HPDE6-E6E7 (cell line): ENCODE results near the gene BCR.

Experiments
- DNase-seq: peaks from one replicate; pipeline ENCODE4 v3.0.0; 2011; ENCODE audit warnings: missing footprints; ENCODE audit errors: extremely low spot score

Gene BCR

GRCh38 chr22:23217171-23218052 is 37.1 kb downstream of the BCR start:
- no peak for DNase-seq

- DNase-seq: no peak
These were observed 38.0 kb downstream of the BCR start for GRCh38 chr22:23218053-23218866.

DNA sequence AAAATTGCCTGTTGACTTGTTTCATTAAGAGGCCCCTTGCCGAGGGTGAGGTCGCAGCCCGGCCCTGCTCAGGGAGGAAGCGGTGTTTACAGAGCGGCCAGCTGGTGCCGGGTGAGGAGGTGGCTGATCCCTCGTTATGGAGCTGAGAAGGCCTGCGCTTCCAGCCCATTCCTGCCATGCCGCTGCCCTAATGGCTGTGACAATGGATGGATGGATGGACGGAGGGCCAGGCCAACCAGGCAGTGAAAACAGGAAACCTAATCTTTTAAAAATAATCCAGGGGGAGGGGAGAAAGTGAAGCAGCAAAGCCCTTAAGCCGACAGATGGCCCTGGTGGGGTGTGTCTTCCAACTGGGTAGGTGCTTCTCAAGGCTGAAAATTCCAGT is 38.5 kb downstream of the BCR start:
- DNase-seq: no peak

DNA sequence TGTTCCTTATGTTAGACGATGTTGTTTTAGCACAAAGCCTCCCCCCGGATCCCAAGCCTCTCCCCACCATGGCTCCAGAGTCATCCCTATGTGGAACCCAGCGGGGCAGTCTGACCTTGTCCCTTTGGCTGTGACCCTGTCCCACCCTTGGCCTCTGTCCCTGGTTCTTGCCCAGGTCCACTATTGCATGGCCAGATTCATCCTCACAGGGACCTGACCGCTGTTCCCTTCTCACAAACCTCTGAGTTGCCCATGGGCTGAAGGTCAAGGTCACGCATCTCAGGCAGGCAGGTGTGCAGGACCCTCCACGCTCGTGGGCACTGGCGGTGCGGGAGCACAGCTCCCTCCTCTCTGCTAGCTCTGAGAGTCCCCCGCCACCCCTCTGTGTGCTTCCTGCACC is 39.0 kb downstream of the BCR start:
- no peak for DNase-seq

GRCh38 chr22:23219822-23220484 is 39.6 kb downstream of the BCR start:
- peak; percentile 58 for DNase-seq

DNA sequence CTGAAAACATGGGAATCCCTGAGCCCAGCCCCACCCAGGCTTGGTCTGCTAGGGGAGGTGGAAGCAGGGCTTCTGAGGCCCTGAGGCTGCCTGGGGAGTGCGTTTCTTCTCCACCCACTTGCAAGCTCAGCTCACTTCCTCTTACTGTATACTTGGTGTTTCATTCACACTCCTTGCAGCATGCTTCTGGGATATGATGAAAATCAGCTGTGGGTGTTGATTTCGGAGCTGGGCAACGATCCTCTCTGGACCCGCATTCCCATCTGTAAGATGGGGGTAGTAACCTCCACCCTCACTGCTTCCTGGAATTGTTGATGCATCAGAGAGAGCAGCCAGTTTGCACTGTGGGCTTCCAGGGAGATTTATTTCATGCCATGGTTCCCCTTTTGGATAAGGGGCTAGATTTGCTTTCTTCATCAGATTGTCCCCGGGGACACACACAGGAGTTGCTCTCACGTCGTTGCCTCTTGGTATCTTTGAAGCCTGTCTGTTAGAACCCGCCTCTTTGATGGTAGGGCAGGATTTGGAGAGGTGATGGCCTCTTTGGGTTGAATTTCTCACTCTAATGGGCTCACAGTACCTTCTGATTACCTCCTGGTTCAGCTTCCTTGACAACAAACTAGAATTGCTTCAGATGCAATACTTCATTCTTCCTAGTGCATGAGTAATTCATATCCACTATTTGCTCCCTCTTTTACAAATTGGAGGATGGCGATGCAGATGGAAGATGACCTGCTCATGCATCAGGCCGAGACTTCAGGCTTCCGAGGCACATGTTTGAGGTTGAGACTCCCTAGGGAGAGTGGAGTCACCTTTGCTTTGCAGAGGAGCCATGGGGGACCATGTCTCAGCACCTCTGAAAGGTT is 40.4 kb downstream of the BCR start:
- peak; percentile 46 for DNase-seq

- no peak for DNase-seq
These were observed 41.1 kb downstream of the BCR start for GRCh38 chr22:23221351-23221804.

DNA sequence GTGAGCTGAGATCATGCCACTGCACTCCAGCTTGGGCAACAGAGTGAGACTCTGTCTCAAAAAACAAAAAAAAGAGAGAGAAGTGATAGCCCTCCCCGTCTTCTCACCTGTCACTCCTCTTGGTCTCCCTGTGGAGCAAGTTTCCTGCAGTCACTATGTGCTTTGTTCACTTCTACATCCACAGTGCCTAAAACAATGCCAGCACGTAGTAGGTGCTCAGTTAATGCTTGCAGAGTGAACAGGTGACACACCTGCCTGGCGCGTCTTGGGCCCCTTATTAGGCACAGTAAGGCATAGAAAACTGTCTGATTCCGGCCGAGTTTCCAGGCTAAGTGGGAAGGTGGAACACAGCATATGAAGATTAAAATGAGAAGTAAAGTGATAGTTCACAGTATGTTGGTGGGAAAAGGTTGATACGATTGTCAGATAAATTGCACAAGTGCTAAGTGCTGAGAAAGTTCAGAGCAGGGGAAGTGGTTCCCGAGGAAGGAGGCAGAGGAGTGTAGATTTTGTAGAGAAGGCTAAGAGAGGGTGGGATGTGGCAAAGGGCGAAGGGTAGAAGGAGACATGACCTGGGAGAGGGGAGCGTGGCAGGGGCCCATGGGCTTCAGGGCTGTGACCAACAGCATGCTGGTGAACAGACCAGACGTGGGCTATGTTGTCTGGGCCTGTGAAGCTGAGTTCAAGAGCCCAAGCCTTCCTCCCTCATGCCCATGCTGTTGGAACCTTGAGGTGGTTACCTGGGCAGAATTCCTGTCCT is 41.9 kb downstream of the BCR start:
- no peak for DNase-seq

DNA sequence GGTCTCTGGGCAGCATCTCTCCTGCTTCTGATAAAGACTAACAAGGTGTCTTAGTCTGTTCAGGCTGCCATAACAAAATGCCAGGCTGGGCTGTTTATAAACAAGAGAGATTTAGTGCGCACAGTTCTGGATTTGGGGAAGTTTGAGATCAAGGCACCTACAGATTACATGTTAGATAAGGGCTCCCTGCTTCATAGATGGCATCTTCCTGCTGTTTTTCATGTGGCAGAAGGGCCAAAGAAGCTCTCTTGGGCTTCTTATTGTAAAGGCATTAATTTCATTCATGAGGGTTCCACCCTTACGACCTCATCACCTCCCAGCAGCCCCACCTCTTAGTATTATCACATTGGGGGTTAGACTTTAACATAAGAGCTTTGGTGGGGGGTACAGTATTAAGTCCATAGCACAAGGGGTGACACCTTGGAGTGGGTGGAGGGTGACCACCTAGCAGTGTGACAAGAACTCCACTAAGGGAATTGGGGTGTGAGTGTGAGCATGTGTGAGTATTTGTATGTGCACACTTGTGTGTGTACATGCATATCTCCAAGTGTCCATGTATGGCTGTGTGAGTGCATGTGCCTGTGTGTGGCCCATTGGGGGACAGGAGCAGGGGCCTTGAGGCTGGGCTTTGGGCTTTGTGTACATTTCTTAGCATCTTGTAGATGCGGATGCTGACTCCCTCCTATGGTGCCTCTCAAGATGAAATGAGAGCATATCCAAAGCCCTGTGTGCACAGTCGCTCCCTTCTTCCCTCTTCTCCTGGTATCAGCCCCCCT is 42.7 kb downstream of the BCR start:
- no peak for DNase-seq

- no peak for DNase-seq
These were observed 43.4 kb downstream of the BCR start for GRCh38 chr22:23223569-23224317.

GRCh38 chr22:23224846-23225245 is 44.5 kb downstream of the BCR start:
- DNase-seq: no peak

DNA sequence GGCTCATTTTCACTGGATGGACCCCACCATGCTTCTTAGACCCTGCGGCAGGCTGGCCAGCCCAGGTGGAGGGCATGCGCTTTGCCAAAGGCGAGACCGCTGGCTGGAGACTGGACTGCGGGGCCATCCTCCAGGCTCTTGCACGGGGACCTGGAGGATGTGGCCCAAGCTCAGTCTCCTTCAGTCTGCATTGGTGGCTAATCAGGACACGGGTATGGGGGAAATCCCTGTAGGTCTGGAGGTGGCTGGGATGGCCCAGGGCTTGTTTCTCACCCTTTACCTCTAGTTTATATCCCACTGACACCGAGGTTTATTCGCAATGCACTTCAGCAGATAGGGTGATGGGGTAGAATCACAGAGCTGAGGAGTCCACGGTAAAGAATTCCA is 45.0 kb downstream of the BCR start:
- DNase-seq: no peak

DNA sequence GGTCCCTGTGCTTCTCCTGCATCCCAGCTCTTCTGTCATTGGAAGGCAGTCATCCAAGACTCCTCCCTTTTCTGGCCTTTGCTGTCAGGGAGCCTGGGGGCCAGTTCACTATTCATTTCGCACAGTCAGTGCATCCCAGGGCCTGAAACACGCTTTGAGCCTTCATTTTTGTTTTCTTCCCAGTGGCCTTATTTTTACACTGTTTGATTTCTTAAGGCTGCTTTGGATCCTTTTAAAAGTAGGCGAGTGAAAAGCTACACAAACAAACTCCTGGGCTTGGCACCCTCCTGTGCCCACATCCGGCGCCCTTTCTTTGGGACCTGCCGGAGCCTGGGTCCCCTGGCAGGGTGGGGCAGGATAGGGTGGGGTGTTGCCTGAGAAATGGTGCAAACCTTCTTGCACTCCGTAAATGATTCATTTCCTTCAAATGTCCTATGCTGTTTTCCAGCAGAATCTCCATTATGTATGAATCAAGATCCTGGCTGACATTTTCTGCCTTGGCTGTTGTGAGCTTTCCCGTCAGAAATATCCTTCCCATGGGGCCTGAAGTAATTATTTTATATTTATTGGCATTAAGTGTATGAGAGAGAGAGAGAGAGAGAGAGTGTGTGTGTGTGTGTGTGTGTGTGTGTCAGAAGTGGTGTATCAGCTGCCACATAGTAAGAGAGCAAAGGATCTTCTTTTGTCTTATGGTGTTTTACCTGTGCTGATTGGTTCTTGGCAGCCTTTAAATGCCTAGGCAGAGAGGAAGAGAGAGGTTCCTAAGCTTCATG is 45.6 kb downstream of the BCR start:
- DNase-seq: peak; percentile 67

DNA sequence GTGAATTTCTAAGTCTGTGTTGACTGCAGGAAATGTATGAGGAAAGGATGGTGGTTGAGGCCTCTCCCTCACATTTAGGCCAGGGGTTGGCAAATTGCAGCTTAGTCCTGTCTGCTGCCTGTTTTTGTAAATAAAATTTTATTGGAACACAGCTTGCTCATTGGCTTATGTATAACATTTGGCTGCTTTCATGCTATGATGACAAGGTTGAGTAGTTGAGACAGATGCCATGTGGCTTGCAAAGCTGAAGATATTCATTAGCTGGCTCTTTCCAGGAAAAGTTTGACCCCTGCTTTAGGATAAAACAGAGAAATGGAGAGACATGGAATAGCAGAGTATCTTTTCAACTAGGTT is 46.2 kb downstream of the BCR start:
- DNase-seq: no peak

GRCh38 chr22:23227380-23227779 is 47.1 kb downstream of the BCR start:
- DNase-seq: no peak

GRCh38 chr22:23228503-23228902 is 48.2 kb downstream of the BCR start:
- DNase-seq: no peak

DNA sequence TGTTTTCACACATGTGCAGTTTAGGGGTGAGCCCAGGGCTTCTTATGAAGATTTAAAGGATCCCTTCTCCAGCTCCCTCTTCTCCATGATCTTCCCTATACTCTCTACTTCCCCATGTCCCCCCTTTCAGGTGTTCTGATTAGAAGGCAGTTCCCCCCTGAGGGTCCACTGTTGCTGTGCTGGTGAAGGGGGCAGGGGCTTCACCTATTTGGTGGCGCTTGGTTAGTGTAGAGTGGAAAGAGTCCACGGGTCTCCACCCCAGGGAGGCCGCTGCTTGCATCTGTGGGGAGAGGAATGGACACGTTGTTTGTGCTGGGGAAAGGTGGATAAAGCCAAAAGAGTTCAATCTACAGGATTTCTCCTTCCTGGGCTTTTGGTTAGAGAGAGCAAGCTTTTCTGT is 49.3 kb downstream of the BCR start:
- DNase-seq: no peak

DNA sequence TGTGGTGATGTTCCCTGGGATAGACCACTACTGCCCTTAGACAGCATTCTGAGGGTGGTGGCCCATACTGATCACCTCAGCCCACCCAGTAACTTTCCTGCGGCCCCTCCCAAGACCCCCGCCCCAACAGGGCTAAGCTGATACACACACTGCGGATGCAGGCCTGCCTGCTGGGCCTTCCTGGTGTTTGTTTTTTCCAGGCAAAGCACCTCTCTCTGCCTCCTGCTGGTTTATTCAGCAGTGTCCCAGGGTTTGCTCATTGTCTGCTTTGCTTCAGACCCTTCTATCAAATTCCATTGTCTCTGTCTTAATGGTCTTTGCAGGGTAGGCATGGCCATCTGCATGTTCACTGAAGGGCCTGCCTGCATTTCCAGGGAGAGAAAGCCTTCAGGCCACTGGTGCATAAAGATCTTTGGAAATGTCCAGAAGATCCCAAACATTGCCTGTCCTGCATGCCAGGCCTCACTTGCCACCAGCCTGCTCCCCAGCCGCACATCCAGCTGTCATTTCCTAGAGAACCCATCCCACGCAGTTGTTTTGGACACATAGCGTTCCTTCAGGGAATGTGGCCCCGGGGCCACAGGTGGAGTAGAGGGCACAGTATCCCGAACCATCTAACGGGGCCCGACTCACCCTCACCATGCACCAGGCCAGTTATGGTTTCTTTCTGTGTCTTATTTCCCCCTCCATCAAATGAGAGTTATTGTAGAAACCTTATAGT is 50.2 kb downstream of the BCR start:
- no peak for DNase-seq
